CD4-positive, alpha-beta T cell (primary cell): ENCODE data around the gene ITGA11. TPM values are rescaled to one million over a fixed set of nuclear protein-coding genes. Genes with fewer than 3 reads are reported as not detected.

Experiments
- ATAC-seq: fragments of 200-7000 bp; cut with Tn5 transposase; one replicate; pipeline ENCODE4 v1.10.0; 2022; ENCODE audit warnings: mild to moderate bottlenecking; ENCODE audit not compliant: poor library complexity
- CTCF ChIA-PET: fragments of 350-600 bp; sonication (Branson Sonifier 250); formaldehyde crosslinking; loops from one replicate; lab custom pipeline; 2021; ENCODE audit warnings: antibody characterized with exemption, inconsistent platforms; lab: Charles Lee
- POLR2A ChIA-PET: fragments of 350-600 bp; sonication (Branson Sonifier 250); formaldehyde crosslinking; loops from one replicate; lab custom pipeline; 2021; ENCODE audit warnings: antibody characterized with exemption, inconsistent platforms; lab: Charles Lee
- DNase-seq, 14 experiments: peaks; one replicate each; pipeline ENCODE4 v3.0.0-alpha.2; 2013 to 2020; ENCODE audit warnings: mixed read lengths in 2 of 14
- H3K27ac ChIP-seq, 2 donors: one replicate each; pipeline versions ENCODE4 v1.5.1 to v1.7.0; 2013; ENCODE audit warnings: low read length in 2 of 2, low read depth in 1 of 2, mild to moderate bottlenecking in 1 of 2
- H3K27me3 ChIP-seq, 2 experiments: 1 replicate in 1 of 2; 2 replicates in 1 of 2; pipeline versions ENCODE4 v1.6.1 to v1.7.0; 2013; ENCODE audit warnings: low read length in 2 of 2, control low read depth in 1 of 2, mild to moderate bottlenecking in 1 of 2, moderate library complexity in 1 of 2; ENCODE audit not compliant: insufficient read depth in 2 of 2, control insufficient read depth in 1 of 2
- H3K36me3 ChIP-seq: one replicate; pipeline ENCODE4 v1.6.1; 2013; ENCODE audit warnings: low read length, control low read depth; ENCODE audit not compliant: insufficient read depth
- H3K4me1 ChIP-seq: one replicate; pipeline ENCODE4 v1.6.1; 2013; ENCODE audit warnings: low read length, control low read depth; ENCODE audit not compliant: insufficient read depth
- H3K4me3 ChIP-seq: one replicate; pipeline ENCODE4 v1.5.1; 2013; ENCODE audit warnings: mild to moderate bottlenecking, low read length, moderate library complexity
- H3K9me3 ChIP-seq, 2 experiments: 1 replicate in 1 of 2; 2 replicates in 1 of 2; pipeline versions ENCODE4 v1.6.1 to v1.7.0; 2013; ENCODE audit warnings: low read length in 2 of 2, mild to moderate bottlenecking in 2 of 2, control low read depth in 1 of 2, moderate library complexity in 1 of 2; ENCODE audit not compliant: control insufficient read depth in 1 of 2, insufficient read depth in 1 of 2
- H3K27ac Mint-ChIP-seq: one replicate; pipeline ENCODE4 v1.8.0; 2020; ENCODE audit warnings: mixed read lengths
- H3K27me3 Mint-ChIP-seq: one replicate; pipeline ENCODE4 v1.8.0; 2021; ENCODE audit warnings: mixed read lengths
- H3K36me3 Mint-ChIP-seq: one replicate; pipeline ENCODE4 v1.8.0; 2021; ENCODE audit warnings: low read depth, mixed read lengths
- H3K4me1 Mint-ChIP-seq: one replicate; pipeline ENCODE4 v1.8.0; 2021; ENCODE audit warnings: low read depth, mixed read lengths
- H3K4me3 Mint-ChIP-seq: one replicate; pipeline ENCODE4 v1.8.0; 2020; ENCODE audit warnings: mild to moderate bottlenecking, mixed read lengths
- H3K9me3 Mint-ChIP-seq: one replicate; pipeline ENCODE4 v1.8.0; 2020; ENCODE audit warnings: mixed read lengths
- CTCF ChIP-seq: fragments of 200-600 bp; IDR thresholded peaks from one replicate; pipeline ENCODE4 v1.8.0; 2022; ENCODE audit warnings: antibody characterized with exemption, mild to moderate bottlenecking
- intact Hi-C, 2 experiments: fragments of 100-400 bp; cut with DNase I in 1 of 2; cut with micrococcal nuclease in 1 of 2; formaldehyde crosslinking; loops; one replicate each; pipeline versions ENCODE4 v1.15.1 to v1.9.0; 2023 to 2025; cut with DNase I, micrococcal nuclease
- total RNA-seq, 174 experiments: library from RNA in 2 of 174; stranded (reverse) in 2 of 174; gene quantifications; one replicate each; pipeline ENCODE4 v1.2.3 and lab custom pipeline; 2021 to 2026

ITGA11 gene
- total RNA-seq, 2 experiments from 2014 or later, result 0.08 to 0.20 TPM

GRCh38 chr15:68310178-68310803 is 121.7 kb downstream of the ITGA11 start:
- POLR2A ChIA-PET, result interaction anchor here (1.3 kb wide), 1 partner anchor 18 kb away, joined by 3 read pairs; no protein-coding TSS in a partner anchor
- H3K4me1 Mint-ChIP-seq, result peaks cover 15% of the 10 kb centered on the region
- H3K4me1 ChIP-seq, result peaks cover 8% of the 10 kb centered on the region
- H3K4me3 Mint-ChIP-seq, result no peak overlapping the region
- DNase-seq (no peak), ATAC-seq (no peak)
- no peaks in the 10 kb centered on the region for H3K27me3 Mint-ChIP-seq
- no peaks in the 10 kb centered on the region for H3K9me3 Mint-ChIP-seq
- no peaks in the 10 kb centered on the region for H3K36me3 Mint-ChIP-seq
- H3K27ac ChIP-seq, result no peak overlapping the region
- H3K36me3 ChIP-seq, result no peaks in the 10 kb centered on the region
- no peak for TF ChIP-seq CTCF
- H3K27me3 ChIP-seq, result peaks cover 0 to 4% of the 10 kb centered on the region in 2 experiments
- intact Hi-C loops, result no loop called here
- no peaks in the 10 kb centered on the region for H3K9me3 ChIP-seq
- H3K27ac Mint-ChIP-seq, result no peak overlapping the region
- H3K4me3 ChIP-seq, result no peak overlapping the region
- CTCF ChIA-PET, result no interaction called here

GRCh38 chr15:68309024-68309423 is 122.9 kb downstream of the ITGA11 start:
- H3K27ac Mint-ChIP-seq, result no peak overlapping the region
- peaks cover 14% of the 10 kb centered on the region for H3K4me1 Mint-ChIP-seq
- H3K36me3 Mint-ChIP-seq, result no peaks in the 10 kb centered on the region
- H3K9me3 Mint-ChIP-seq, result no peaks in the 10 kb centered on the region
- TF ChIP-seq CTCF, result no peak
- no peaks in the 10 kb centered on the region for H3K36me3 ChIP-seq
- H3K9me3 ChIP-seq, result no peaks in the 10 kb centered on the region
- intact Hi-C loops, result loop anchor here (2.0 to 5.0 kb wide), 3 partner anchors 14 to 568 kb away; no protein-coding TSS in a partner anchor
- ChIA-PET POLR2A (no interaction called here), CTCF (no interaction called here)
- H3K27me3 ChIP-seq, result peaks cover 0 to 4% of the 10 kb centered on the region in 2 experiments
- H3K4me1 ChIP-seq, result peaks cover 8% of the 10 kb centered on the region
- ATAC-seq (no peak), DNase-seq (no peak)
- H3K4me3 ChIP-seq, result no peak overlapping the region
- H3K4me3 Mint-ChIP-seq, result no peak overlapping the region
- H3K27ac ChIP-seq, result no peak overlapping the region
- H3K27me3 Mint-ChIP-seq, result no peaks in the 10 kb centered on the region

DNA sequence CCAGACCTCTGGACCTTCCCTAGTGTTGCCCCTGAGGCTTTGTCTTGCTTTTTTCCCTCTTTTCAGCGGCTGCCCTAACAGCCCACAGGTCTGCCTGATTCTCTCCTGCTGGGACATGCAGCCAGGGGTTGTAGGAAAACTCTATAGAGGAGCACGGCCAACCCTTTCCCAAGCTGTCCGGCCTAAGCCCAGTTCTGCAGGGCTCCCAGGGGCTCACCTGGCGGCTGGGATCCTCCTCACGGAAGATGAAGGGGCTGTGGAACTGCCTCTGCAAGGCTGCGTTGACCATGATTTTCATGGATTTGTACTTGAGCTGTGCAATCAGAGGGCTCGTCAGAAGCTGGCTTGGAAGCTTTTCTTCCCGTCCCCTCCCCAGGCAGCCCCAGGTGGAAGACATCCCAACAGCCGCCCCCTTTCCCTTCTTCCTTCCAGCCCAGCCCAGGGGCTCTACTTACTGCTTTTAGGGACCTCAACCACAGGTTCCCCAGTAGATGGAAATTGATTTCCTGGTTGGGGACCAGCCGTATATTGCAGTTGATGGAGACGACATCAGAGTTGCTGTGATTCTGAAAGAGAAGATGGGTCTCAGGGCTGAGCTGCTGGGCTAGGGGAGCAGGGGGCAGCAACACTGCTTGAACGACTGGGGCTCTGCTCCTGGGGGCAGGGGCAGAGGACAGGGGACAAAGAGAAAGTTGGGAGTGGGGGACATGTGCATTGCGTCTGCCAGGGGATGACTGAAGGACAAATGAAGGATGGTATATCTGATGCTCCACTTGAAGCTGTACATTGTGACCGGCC is 124.6 kb downstream of the ITGA11 start:
- Mint-ChIP-seq H3K36me3 (no peaks in the 10 kb centered on the region), H3K9me3 (no peaks in the 10 kb centered on the region), H3K4me1 (peaks cover 16% of the 10 kb centered on the region), H3K4me3 (no peak overlapping the region), H3K27me3 (no peaks in the 10 kb centered on the region), H3K27ac (no peak overlapping the region)
- Histone ChIP-seq H3K4me3 (no peak overlapping the region), H3K36me3 (no peaks in the 10 kb centered on the region), H3K27me3 (peaks cover 0 to 4% of the 10 kb centered on the region in 2 experiments), H3K9me3 (no peaks in the 10 kb centered on the region), H3K4me1 (peaks cover 8% of the 10 kb centered on the region), H3K27ac (no peak overlapping the region)
- ATAC-seq, result no peak
- ChIA-PET CTCF (interaction anchor here (0.8 to 2.2 kb wide), 8 partner anchors 10 to 367 kb away, joined by 4 to 32 read pairs (median 12); partner anchors contain the start of genes CLN6 and FEM1B), POLR2A (interaction anchor here (0.7 to 2.3 kb wide), 8 partner anchors 9 to 243 kb away, joined by 3 to 21 read pairs (median 5); partner anchors contain the start of gene FEM1B)
- no peak for DNase-seq
- intact Hi-C loops, result loop anchor here (2.0 to 5.0 kb wide), 3 partner anchors 29 to 570 kb away; no protein-coding TSS in a partner anchor
- TF ChIP-seq CTCF, result no peak
